IPS-15b (cell line): ENCODE results near the gene ODAD4.

ENCODE experiments used
- H3K27me3 ChIP-seq: one replicate; pipeline ENCODE4 v1.6.1; 2013; ENCODE audit warnings: low read length; ENCODE audit not compliant: control insufficient read depth, insufficient read depth
- H3K36me3 ChIP-seq: one replicate; pipeline ENCODE4 v1.6.1; 2013; ENCODE audit warnings: low read length; ENCODE audit not compliant: control insufficient read depth, insufficient read depth
- H3K4me1 ChIP-seq: one replicate; pipeline ENCODE4 v1.6.1; 2013; ENCODE audit warnings: mild to moderate bottlenecking, low read length; ENCODE audit not compliant: control insufficient read depth, insufficient read depth
- H3K4me3 ChIP-seq: one replicate; pipeline ENCODE4 v1.5.1; 2013; ENCODE audit warnings: low read depth, low read length
- H3K9ac ChIP-seq: one replicate; pipeline ENCODE4 v1.6.1; 2013; ENCODE audit warnings: low read depth, mild to moderate bottlenecking, low read length
- H3K9me3 ChIP-seq: one replicate; pipeline ENCODE4 v1.6.1; 2013; ENCODE audit warnings: mild to moderate bottlenecking, low read length; ENCODE audit not compliant: control insufficient read depth, insufficient read depth

ODAD4 gene

DNA sequence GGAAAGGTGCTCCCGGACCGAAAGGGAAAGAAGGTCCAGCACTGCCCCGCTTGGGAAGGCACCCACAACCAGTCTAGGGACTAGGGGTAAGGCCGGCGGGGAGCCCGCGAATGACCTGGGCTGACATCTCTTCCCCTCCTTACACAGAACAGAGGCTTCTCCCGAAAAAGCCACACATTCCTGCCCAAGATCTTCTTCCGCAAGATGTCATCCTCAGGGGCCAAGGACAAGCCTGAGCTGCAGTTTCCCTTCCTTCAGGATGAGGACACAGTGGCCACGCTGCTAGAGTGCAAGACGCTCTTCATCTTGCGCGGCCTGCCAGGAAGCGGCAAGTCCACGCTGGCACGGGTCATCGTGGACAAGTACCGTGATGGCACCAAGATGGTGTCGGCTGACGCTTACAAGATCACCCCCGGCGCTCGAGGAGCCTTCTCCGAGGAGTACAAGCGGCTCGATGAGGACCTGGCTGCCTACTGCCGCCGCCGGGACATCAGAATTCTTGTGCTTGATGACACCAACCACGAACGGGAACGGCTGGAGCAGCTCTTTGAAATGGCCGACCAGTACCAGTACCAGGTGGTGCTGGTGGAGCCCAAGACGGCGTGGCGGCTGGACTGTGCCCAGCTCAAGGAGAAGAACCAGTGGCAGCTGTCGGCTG lies 37.6 kb downstream of the ODAD4 start:
- Histone ChIP-seq H3K27me3 (no peaks in the 10 kb centered on the region), H3K4me1 (peaks cover 2% of the 10 kb centered on the region), H3K9ac (peak overlapping the region; percentile 12), H3K36me3 (peaks cover 23% of the 10 kb centered on the region), H3K9me3 (no peaks in the 10 kb centered on the region), H3K4me3 (peak overlapping the region; percentile 80)

DNA sequence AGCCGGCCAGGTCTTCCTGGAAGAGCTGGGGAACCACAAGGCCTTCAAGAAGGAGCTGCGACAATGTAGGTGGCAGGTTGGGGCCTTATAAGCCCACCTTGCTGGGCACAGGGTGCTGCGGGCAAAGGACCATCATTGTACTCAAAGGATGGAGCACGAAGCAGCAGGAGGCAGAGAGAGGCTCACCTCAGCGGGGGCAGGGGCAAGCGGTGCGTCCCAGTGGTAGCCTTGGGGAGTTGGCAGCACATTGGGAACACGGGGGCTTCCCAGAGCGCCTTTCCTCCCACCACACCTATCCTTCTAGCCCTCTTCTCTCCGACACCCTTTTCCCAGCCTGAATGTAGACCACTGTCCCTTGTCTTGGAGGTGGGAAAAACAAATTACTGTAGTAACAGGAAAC lies 38.3 kb downstream of the ODAD4 start:
- peaks cover 29% of the 10 kb centered on the region for H3K36me3 ChIP-seq

DNA sequence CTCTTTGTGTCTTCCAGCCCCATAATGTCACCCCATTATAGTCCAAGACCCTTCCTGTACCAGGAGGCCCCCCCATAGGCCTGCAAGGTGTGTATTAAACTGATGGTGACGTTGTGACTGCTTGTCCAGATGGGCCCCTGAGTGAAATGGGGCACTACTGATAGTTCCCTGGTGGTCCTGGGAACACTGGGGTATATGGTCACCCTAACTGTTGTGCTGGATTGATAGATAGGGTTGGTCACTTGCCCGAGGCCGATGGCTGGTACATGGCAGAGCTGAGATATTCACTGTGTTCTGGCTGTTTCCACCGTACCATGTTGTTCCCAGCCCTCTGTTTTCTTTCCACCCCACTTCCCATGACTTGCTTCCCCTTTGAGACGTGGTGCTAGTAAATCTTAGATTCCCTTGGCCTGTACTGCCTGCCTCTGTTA lies 40.5 kb downstream of the ODAD4 start:
- Histone ChIP-seq H3K4me1 (peaks cover 2% of the 10 kb centered on the region), H3K27me3 (no peaks in the 10 kb centered on the region), H3K4me3 (no peak overlapping the region), H3K9me3 (no peaks in the 10 kb centered on the region), H3K9ac (no peak overlapping the region), H3K36me3 (peaks cover 51% of the 10 kb centered on the region)

More for the DNA sequence above, 38.3 kb downstream of the ODAD4 start:
- Histone ChIP-seq H3K4me1 (peaks cover 2% of the 10 kb centered on the region), H3K4me3 (no peak overlapping the region), H3K9ac (no peak overlapping the region), H3K9me3 (no peaks in the 10 kb centered on the region), H3K27me3 (no peaks in the 10 kb centered on the region)

DNA sequence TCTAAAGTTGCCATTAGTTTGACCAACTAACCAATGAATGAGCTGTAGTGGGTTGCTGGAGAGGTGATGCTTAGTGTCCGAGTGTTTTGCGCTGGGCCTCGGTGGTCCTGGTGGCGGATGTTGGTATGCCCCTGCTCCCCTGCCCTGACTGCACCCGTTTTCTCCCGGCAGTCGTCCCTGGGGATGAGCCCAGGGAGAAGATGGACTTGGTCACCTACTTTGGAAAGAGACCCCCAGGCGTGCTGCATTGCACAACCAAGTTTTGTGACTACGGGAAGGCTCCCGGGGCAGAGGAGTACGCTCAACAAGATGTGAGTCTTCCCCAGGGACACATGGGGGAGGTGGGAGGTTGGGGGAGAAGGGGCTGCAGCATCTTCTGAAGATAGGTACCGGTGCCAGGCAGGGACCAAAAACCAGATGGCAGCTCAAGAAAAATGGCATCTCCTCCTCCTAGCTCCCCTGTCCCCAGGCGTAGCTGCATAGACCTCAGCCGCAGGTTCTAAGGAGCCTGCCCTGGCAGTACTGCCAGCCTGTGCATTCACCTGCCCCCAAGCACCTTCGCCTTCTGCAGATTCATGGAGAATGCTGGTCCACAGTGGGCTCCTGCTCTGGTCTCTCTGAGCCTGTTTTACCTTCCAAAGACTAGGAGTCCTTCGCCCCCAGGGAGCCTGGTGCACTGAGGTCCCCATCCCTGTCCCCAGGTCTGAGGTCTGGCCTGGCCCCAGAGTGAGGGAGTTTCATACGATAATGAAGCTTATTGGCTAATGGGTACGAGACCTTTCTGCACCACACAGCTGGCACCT lies 41.5 kb downstream of the ODAD4 start:
- no peak overlapping the region for H3K9ac ChIP-seq
- peaks cover 2% of the 10 kb centered on the region for H3K4me1 ChIP-seq

DNA sequence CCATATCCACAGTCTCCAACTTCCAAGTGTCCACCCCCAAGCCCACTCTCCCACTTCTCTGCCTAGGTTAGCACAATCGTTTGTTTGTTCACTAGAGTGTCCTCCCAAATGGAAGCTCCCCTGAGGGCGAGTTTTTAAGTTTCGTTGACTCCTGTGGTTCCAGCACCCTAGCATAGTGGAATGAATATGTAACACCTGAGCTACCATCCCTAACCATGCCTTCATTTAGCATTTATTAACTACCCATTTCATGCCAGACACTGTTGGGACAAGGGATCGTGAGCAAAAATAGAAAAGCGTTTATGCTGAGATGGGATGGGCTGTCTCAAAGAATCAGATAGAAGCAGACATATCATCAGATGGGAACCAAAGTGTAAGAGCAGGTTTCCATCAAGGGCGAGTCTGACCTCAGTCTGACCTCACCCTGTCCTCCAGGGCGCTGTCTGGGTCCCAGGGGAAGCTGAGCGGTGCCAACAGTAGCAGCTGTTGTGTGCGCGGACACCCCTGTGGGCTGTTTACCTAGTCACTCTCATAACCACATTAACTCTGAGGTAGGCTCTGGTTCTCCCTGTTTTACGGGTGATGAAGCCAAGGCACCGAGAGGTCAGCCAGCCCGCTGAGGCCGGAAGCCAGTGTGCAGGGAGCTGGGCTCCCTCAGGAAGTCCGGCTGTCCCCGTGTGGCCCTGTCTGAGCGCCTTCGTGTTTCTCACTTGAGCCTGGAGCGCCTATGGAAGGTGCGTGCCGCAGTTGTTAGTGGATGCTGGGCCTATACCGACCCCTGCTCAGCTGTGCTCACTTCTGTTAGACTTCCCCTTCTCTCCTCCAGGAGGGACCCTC lies 42.4 kb downstream of the ODAD4 start:
- Histone ChIP-seq H3K4me3 (no peak overlapping the region), H3K4me1 (peaks cover 2% of the 10 kb centered on the region), H3K9me3 (no peaks in the 10 kb centered on the region), H3K9ac (no peak overlapping the region), H3K27me3 (no peaks in the 10 kb centered on the region), H3K36me3 (peaks cover 69% of the 10 kb centered on the region)

More for the DNA sequence above, 41.5 kb downstream of the ODAD4 start:
- H3K9me3 ChIP-seq: no peaks in the 10 kb centered on the region
- H3K4me3 ChIP-seq: no peak overlapping the region
- peaks cover 61% of the 10 kb centered on the region for H3K36me3 ChIP-seq
- no peaks in the 10 kb centered on the region for H3K27me3 ChIP-seq

DNA sequence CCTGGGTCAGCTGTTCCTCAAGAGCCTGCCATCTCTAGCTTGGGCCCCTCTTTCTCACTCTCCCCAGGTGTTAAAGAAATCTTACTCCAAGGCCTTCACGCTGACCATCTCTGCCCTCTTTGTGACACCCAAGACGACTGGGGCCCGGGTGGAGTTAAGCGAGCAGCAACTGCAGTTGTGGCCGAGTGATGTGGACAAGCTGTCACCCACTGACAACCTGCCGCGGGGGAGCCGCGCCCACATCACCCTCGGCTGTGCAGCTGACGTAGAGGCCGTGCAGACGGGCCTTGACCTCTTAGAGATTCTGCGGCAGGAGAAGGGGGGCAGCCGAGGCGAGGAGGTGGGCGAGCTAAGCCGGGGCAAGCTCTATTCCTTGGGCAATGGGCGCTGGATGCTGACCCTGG lies 43.0 kb downstream of the ODAD4 start:
- H3K36me3 ChIP-seq: peaks cover 75% of the 10 kb centered on the region
- H3K4me1 ChIP-seq: no peaks in the 10 kb centered on the region
- H3K4me3 ChIP-seq: no peak overlapping the region
- H3K27me3 ChIP-seq: no peaks in the 10 kb centered on the region
- no peaks in the 10 kb centered on the region for H3K9me3 ChIP-seq
- no peak overlapping the region for H3K9ac ChIP-seq

DNA sequence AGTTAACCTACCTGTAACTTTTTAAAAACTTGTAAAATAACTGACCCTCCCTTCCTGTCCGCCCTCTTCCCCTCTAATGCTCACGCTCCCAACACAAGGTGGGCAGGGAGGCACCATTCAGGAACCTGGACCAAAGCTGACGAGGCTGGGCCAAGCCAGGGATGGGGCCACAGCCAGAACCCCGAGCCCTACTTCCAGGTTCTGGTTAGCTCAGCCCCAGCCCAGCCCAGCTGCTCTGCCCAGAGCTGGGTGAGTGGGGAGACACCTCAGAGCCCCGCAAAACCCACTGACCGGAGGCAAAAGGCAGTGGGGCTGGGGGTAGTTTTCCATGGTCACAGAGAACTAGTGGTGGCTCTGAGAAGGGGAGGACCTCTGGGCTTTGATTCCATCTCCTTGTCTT lies 43.6 kb downstream of the ODAD4 start:
- peaks cover 71% of the 10 kb centered on the region for H3K36me3 ChIP-seq

DNA sequence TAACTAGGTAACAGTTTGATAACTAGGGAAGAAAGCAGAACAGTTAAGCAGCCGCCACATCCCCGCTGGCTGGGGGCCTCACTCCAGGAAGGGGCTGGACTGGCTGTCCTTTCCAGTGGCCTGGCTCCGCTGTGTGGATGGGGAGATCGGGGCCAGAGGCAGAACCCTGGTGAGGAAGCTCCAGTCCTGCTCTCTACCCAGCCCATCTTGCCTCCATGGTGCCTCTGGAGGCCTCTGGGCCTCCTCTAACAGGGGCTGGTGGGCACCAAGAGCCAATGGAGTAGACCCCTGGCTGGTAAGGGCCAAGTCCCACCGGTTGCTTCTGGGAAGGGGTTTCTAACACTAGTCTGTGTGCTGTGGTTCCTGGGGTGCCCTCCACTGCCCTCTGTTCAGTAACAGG lies 44.2 kb downstream of the ODAD4 start:
- Histone ChIP-seq H3K4me1 (no peaks in the 10 kb centered on the region), H3K27me3 (no peaks in the 10 kb centered on the region), H3K9ac (no peak overlapping the region), H3K9me3 (no peaks in the 10 kb centered on the region), H3K36me3 (peaks cover 71% of the 10 kb centered on the region), H3K4me3 (no peak overlapping the region)

More for the DNA sequence above, 43.6 kb downstream of the ODAD4 start:
- no peak overlapping the region for H3K9ac ChIP-seq
- H3K27me3 ChIP-seq: no peaks in the 10 kb centered on the region
- no peaks in the 10 kb centered on the region for H3K4me1 ChIP-seq
- H3K4me3 ChIP-seq: no peak overlapping the region
- no peaks in the 10 kb centered on the region for H3K9me3 ChIP-seq

DNA sequence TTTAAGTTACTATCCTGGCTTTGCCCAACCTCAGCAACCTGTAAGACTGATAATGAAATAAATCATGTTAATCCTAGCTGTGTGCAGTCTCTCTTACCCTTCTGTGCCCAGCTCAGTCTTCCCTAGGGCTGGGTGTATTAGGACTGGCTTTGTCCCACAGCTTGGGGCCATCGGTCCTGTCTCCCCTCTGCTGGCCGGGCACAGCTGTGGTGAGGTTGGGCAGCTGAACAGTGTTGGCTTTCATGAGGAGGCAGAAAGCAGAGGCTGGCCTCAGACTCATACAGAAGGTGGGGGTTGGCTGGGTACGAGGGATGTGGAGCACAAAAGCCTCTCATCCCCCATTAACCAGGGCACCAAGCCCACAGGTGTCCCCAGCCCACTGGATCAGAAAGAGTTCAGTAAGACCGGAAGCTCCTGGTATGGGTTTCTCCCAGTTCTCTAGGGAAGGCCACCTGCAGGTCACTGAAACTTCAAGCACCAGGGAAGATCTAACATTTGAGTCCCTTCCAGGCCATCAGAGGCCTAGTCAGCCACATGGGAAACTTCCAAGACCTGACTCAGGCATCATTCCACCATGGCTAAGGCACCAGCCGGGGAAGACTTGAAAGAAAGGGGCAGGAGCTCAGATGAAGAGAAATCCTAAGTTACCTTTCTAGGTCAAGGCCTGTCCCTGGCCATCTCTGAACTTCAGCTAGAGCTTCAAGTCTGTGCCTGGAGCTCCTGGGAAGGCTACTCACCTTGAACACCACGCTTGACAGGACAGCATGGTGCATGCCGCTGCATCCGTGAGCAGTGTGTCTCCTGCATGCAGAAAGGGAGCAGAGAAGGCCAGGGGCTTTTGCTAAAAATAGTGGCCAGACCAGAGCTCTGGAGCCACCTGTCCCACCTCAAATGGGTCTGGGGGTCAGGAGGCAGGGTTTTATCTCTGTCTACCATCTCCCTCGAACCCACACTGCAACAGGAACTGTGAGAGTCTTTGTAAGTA lies 45.0 kb downstream of the ODAD4 start:
- Histone ChIP-seq H3K9ac (no peak overlapping the region), H3K4me1 (no peaks in the 10 kb centered on the region), H3K9me3 (no peaks in the 10 kb centered on the region), H3K27me3 (no peaks in the 10 kb centered on the region), H3K4me3 (no peak overlapping the region), H3K36me3 (peaks cover 72% of the 10 kb centered on the region)

DNA sequence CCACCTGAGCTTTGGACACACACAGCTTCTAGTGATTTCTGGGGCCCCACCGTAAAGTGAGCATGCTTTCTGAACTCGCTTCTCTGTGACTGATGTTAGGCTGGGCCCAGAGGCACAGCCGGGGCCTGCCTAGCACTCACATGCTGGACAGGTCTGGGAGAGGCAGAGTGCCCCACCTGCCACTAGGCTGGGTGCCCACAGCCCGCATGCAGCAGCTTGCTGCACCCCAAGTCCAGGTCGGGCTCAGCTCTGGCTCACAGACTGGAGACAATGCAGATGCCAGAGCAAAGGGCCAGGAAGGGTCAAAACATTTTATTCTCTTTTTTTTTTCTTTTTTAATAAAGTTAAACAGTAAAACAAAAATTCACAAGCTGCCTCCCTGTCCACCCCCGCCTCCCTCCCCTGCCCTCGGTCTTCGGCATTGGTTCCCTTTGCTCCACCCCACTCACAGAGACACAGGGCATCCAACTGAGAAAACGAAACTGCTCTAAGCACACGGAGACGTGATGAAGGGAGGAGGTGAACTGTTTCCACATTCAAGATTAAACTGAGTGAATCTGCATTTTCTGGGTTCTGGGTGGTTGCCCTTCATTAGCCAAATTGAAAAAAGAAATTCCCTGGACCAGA lies 45.8 kb downstream of the ODAD4 start:
- Histone ChIP-seq H3K4me1 (no peaks in the 10 kb centered on the region), H3K9ac (no peak overlapping the region), H3K4me3 (no peak overlapping the region), H3K9me3 (no peaks in the 10 kb centered on the region), H3K36me3 (peaks cover 75% of the 10 kb centered on the region), H3K27me3 (no peaks in the 10 kb centered on the region)
